HL-60 (cell line): ENCODE data around the gene YWHAG.

ENCODE experiments used
- GABPA ChIP-seq: IDR thresholded peaks from 2 replicates; pipeline ENCODE4 v1.6.1; 2012; ENCODE audit warnings: low read depth
- POLR2AphosphoS5 ChIP-seq: IDR thresholded peaks from 2 replicates; pipeline ENCODE4 v1.6.1; 2012; ENCODE audit warnings: low read depth
- SPI1 ChIP-seq: IDR thresholded peaks from 2 replicates; pipeline ENCODE4 v1.6.1; 2012; ENCODE audit warnings: low read depth, mild to moderate bottlenecking, borderline replicate concordance
- TF ChIP-seq, protein P1 (sequence below): IDR thresholded peaks from one replicate; pipeline ENCODE4 v1.5.1; 2011; ENCODE audit warnings: low read length, control low read depth, inconsistent platforms; ENCODE audit not compliant: insufficient read depth
- TF ChIP-seq, protein P2 (sequence below): IDR thresholded peaks from 2 replicates; pipeline ENCODE4 v1.6.1; 2012; ENCODE audit warnings: low read depth; ENCODE audit not compliant: insufficient replicate concordance

- TF ChIP-seq, protein P1, sequence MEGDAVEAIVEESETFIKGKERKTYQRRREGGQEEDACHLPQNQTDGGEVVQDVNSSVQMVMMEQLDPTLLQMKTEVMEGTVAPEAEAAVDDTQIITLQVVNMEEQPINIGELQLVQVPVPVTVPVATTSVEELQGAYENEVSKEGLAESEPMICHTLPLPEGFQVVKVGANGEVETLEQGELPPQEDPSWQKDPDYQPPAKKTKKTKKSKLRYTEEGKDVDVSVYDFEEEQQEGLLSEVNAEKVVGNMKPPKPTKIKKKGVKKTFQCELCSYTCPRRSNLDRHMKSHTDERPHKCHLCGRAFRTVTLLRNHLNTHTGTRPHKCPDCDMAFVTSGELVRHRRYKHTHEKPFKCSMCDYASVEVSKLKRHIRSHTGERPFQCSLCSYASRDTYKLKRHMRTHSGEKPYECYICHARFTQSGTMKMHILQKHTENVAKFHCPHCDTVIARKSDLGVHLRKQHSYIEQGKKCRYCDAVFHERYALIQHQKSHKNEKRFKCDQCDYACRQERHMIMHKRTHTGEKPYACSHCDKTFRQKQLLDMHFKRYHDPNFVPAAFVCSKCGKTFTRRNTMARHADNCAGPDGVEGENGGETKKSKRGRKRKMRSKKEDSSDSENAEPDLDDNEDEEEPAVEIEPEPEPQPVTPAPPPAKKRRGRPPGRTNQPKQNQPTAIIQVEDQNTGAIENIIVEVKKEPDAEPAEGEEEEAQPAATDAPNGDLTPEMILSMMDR: no peak
- TF ChIP-seq POLR2AphosphoS5 (no peak), GABPA (no peak), SPI1 (no peak)
- TF ChIP-seq, protein P2, sequence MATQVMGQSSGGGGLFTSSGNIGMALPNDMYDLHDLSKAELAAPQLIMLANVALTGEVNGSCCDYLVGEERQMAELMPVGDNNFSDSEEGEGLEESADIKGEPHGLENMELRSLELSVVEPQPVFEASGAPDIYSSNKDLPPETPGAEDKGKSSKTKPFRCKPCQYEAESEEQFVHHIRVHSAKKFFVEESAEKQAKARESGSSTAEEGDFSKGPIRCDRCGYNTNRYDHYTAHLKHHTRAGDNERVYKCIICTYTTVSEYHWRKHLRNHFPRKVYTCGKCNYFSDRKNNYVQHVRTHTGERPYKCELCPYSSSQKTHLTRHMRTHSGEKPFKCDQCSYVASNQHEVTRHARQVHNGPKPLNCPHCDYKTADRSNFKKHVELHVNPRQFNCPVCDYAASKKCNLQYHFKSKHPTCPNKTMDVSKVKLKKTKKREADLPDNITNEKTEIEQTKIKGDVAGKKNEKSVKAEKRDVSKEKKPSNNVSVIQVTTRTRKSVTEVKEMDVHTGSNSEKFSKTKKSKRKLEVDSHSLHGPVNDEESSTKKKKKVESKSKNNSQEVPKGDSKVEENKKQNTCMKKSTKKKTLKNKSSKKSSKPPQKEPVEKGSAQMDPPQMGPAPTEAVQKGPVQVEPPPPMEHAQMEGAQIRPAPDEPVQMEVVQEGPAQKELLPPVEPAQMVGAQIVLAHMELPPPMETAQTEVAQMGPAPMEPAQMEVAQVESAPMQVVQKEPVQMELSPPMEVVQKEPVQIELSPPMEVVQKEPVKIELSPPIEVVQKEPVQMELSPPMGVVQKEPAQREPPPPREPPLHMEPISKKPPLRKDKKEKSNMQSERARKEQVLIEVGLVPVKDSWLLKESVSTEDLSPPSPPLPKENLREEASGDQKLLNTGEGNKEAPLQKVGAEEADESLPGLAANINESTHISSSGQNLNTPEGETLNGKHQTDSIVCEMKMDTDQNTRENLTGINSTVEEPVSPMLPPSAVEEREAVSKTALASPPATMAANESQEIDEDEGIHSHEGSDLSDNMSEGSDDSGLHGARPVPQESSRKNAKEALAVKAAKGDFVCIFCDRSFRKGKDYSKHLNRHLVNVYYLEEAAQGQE: no peak
Observed at GRCh38 chr7:76304888-76305375, 53.9 kb downstream of the YWHAG start.
